Measurements from ENCODE around the gene ENC1. TPM values are rescaled to one million over a fixed set of nuclear protein-coding genes. Genes with fewer than 3 reads are reported as not detected.

The ENC1 gene
- total and polyA plus RNA-seq, 3 donors from 2014 or later = 28.3 to 153 (median 89.7) TPM

DNA sequence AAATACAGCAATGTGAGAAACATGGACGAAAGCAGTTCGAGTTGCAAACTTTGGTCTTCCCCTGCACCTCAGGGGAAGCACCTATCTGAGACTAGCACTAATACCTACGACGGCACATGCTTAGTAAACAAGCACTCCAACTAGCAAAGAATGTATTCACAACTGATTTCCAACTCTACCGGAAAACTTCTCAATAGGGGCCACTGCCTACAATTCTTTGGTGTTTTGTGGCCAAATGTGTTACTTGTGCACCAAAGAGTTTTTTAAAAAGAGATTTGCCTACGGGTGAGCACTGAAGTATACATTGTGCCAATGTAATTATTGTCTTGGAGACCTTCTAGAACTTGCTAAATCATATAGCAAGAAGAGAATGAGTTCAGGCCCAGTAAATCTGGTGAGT, 12.2 kb downstream of the ENC1 start:
- 74 to 79% methylated on average over 6 of the region's 6 CpGs for WGBS, 2 donors
- no peak for DNase-seq
- Histone ChIP-seq H3K27ac (no peak overlapping the region), H3K9me3 (no peaks in the 10 kb centered on the region), H3K36me3 (ENCODE audit: low read depth, missing control alignments) (no peaks in the 10 kb centered on the region), H3K4me3 (no peak overlapping the region), H3K4me1 (peaks cover 35% of the 10 kb centered on the region), H3K27me3 (no peaks in the 10 kb centered on the region)
- intact Hi-C loops (cut with DNase I; ENCODE audit: low total_unique reads) = no loop called here
- TF ChIP-seq, protein P1, sequence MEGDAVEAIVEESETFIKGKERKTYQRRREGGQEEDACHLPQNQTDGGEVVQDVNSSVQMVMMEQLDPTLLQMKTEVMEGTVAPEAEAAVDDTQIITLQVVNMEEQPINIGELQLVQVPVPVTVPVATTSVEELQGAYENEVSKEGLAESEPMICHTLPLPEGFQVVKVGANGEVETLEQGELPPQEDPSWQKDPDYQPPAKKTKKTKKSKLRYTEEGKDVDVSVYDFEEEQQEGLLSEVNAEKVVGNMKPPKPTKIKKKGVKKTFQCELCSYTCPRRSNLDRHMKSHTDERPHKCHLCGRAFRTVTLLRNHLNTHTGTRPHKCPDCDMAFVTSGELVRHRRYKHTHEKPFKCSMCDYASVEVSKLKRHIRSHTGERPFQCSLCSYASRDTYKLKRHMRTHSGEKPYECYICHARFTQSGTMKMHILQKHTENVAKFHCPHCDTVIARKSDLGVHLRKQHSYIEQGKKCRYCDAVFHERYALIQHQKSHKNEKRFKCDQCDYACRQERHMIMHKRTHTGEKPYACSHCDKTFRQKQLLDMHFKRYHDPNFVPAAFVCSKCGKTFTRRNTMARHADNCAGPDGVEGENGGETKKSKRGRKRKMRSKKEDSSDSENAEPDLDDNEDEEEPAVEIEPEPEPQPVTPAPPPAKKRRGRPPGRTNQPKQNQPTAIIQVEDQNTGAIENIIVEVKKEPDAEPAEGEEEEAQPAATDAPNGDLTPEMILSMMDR (IDR thresholded peaks at IDR 0.05) = no peak
- no peak for TF ChIP-seq POLR2A (IDR thresholded peaks at IDR 0.05)

GRCh38 chr5:74627646-74628279, 12.8 kb downstream of the ENC1 start:
- WGBS, 2 donors = 49 to 53% methylated on average over 4 of the region's 4 CpGs
- Histone ChIP-seq H3K4me3 (no peak overlapping the region), H3K36me3 (ENCODE audit: low read depth, missing control alignments) (no peaks in the 10 kb centered on the region), H3K4me1 (peaks cover 33% of the 10 kb centered on the region), H3K27me3 (no peaks in the 10 kb centered on the region), H3K27ac (no peak overlapping the region), H3K9me3 (no peaks in the 10 kb centered on the region)
- DNase-seq = no peak
- intact Hi-C loops (cut with DNase I; ENCODE audit: low total_unique reads) = no loop called here
- TF ChIP-seq, protein P1 (IDR thresholded peaks at IDR 0.05) = no peak
- TF ChIP-seq POLR2A (IDR thresholded peaks at IDR 0.05) = no peak

- Histone ChIP-seq H3K9me3 (no peaks in the 10 kb centered on the region), H3K27ac (peak overlapping the region in 1 of 2 donors; percentile 25), H3K4me3 (no peak overlapping the region), H3K36me3 (ENCODE audit: low read depth, missing control alignments) (no peaks in the 10 kb centered on the region), H3K4me1 (peaks cover 22% of the 10 kb centered on the region), H3K27me3 (no peaks in the 10 kb centered on the region)
- no peak for DNase-seq
- 62 to 67% methylated on average over 7 of the region's 7 CpGs for WGBS, 2 donors
- TF ChIP-seq POLR2A (IDR thresholded peaks at IDR 0.05) = no peak
- TF ChIP-seq, protein P1 (IDR thresholded peaks at IDR 0.05) = no peak
- intact Hi-C loops (cut with DNase I; ENCODE audit: low total_unique reads) = no loop called here
Observed at GRCh38 chr5:74626386-74627222, 13.9 kb downstream of the ENC1 start.

- intact Hi-C loops (cut with DNase I; ENCODE audit: low total_unique reads) = no loop called here
- TF ChIP-seq, protein P1 (IDR thresholded peaks at IDR 0.05) = peak in 1 of 3 experiments; percentile 22
- TF ChIP-seq POLR2A (IDR thresholded peaks at IDR 0.05) = no peak
- peak; percentile 65 for DNase-seq
- 40 to 46% methylated on average over 5 of the region's 5 CpGs for WGBS, 2 donors
- Histone ChIP-seq H3K4me3 (no peak overlapping the region), H3K9me3 (no peaks in the 10 kb centered on the region), H3K4me1 (peaks cover 15% of the 10 kb centered on the region), H3K36me3 (ENCODE audit: low read depth, missing control alignments) (no peaks in the 10 kb centered on the region), H3K27ac (peak overlapping the region; percentile 17 to 25), H3K27me3 (no peaks in the 10 kb centered on the region)
Observed at GRCh38 chr5:74625742-74626241, 14.7 kb downstream of the ENC1 start.
